ENCODE measurements around the gene MTOR.

DNA sequence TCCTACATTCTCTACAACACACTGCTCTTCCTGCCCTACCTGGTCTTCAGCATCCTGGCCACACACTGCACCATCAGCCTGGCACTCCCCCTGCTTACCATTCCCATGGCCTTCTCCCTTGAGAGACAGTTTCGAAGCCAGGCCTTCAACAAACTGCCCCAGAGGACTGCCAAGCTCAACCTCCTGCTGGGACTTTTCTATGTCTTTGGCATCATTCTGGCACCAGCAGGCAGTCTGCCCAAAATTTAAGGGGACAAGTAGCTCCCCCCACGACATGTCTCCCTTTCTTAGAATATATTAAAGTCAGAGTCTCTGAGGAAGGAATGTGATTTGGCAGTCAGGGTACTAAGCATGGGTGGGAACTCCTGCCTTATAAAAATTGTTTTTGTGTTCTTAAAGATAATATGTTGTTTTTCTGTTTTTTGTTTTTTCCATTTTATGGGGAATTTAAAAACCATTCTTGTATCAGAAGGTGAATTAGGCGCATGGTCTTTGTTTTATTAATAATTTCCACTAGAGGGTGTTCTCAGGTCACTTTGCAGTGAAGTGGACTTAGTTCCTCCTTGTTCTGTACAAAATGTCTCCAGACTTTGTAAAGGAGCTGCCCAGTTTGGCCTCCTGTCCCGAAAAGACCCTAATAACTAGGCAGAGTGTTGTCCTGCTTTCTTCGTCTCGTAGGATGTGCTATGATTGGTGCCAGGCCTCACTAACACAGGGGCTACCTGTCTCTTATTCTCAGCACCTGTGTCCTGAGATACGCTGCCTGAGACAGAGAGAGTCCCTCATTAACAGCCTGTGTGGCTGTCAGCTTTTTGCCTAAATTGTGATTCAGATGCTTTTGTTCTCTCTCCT lies 23.8 kb upstream of the MTOR start:
- no peak for TF ChIP-seq EZH2 (IDR thresholded peaks at IDR 0.05; ENCODE audit: insufficient read depth, poor library complexity, severe bottlenecking)
- TF ChIP-seq EZH2phosphoT487 (IDR thresholded peaks at IDR 0.05; ENCODE audit: insufficient read depth, low read depth) = no peak
